ENCODE measurements around the gene KCTD11. TPM values are rescaled to one million over a fixed set of nuclear protein-coding genes. Genes with fewer than 3 reads are reported as not detected.

The KCTD11 gene
- total and polyA plus RNA-seq, 2 of the 13 experiments (the other 11 are each of a cell fraction or from before 2014, with no cell fraction given), result 1.6 to 2.6 TPM

DNA sequence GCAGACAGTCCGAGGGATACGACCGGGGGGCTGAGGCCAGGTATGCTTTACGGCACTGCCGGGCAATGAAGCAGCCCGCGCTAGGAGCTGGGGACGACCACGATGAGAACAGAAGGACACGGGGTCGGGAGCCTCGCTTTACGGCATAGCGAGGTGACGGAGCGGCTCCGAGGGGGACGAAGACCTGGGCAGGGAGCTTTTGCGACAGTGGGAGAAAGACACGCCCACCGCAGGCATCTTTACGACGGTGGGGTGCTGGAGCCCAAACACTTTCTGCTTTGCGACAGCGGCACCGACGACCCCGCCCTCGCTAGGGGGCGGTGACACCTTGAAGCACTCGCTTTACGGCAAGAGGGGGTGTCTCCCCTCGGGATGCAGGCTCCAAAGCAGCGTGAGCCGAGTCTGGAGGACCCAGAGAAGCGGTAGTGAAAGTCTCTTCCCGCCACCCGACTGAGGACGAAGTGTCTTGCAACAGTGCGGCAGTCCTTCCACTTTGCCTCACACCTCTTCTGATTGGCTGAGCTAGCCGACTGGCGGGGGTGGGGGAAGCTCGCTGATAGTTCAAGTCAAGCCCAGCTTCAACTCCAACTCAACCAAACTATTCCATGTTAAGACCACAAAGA, 22.5 kb upstream of the KCTD11 start (continued):
- TF ChIP-seq, protein P1, sequence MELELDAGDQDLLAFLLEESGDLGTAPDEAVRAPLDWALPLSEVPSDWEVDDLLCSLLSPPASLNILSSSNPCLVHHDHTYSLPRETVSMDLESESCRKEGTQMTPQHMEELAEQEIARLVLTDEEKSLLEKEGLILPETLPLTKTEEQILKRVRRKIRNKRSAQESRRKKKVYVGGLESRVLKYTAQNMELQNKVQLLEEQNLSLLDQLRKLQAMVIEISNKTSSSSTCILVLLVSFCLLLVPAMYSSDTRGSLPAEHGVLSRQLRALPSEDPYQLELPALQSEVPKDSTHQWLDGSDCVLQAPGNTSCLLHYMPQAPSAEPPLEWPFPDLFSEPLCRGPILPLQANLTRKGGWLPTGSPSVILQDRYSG (CRISPR knock-in tag; IDR thresholded peaks at IDR 0.05), result no peak
- TF ChIP-seq SMARCE1 (IDR thresholded peaks at IDR 0.05; ENCODE audit: borderline replicate concordance) (no peak), ZC3H4 (CRISPR knock-in tag; IDR thresholded peaks at IDR 0.05; ENCODE audit: borderline replicate concordance) (no peak), GPN1 (CRISPR knock-in tag; IDR thresholded peaks at IDR 0.05; ENCODE audit: borderline replicate concordance) (no peak), IRX3 (CRISPR knock-in tag; IDR thresholded peaks at IDR 0.05; ENCODE audit: borderline replicate concordance, low read depth) (no peak), TEAD3 (CRISPR knock-in tag; optimal IDR thresholded peaks at IDR 0.05; ENCODE audit: borderline replicate concordance) (peak; percentile 86), DPF2 (CRISPR knock-in tag; IDR thresholded peaks at IDR 0.05; ENCODE audit: borderline replicate concordance, low read depth) (no peak), FLYWCH1 (CRISPR knock-in tag; IDR thresholded peaks at IDR 0.05) (no peak), HOXA5 (CRISPR knock-in tag; IDR thresholded peaks at IDR 0.05) (peak; percentile 50; the same call in 1 of the 2 replicates), BORCS8-MEF2B (CRISPR knock-in tag; IDR thresholded peaks at IDR 0.05) (no peak), MED13 (CRISPR knock-in tag; IDR thresholded peaks at IDR 0.05) (no peak), SOX6 (IDR thresholded peaks at IDR 0.05) (no peak), SOX6 (CRISPR knock-in tag; IDR thresholded peaks at IDR 0.05) (peak; percentile 63), ZBTB21 (CRISPR knock-in tag; IDR thresholded peaks at IDR 0.05) (no peak), SUZ12 (IDR thresholded peaks at IDR 0.05; ENCODE audit: low read depth, low read length) (no peak)
- TF ChIP-seq, protein P2, sequence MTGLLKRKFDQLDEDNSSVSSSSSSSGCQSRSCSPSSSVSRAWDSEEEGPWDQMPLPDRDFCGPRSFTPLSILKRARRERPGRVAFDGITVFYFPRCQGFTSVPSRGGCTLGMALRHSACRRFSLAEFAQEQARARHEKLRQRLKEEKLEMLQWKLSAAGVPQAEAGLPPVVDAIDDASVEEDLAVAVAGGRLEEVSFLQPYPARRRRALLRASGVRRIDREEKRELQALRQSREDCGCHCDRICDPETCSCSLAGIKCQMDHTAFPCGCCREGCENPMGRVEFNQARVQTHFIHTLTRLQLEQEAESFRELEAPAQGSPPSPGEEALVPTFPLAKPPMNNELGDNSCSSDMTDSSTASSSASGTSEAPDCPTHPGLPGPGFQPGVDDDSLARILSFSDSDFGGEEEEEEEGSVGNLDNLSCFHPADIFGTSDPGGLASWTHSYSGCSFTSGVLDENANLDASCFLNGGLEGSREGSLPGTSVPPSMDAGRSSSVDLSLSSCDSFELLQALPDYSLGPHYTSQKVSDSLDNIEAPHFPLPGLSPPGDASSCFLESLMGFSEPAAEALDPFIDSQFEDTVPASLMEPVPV (CRISPR knock-in tag; IDR thresholded peaks at IDR 0.05), result no peak
- TF ChIP-seq, protein P3, sequence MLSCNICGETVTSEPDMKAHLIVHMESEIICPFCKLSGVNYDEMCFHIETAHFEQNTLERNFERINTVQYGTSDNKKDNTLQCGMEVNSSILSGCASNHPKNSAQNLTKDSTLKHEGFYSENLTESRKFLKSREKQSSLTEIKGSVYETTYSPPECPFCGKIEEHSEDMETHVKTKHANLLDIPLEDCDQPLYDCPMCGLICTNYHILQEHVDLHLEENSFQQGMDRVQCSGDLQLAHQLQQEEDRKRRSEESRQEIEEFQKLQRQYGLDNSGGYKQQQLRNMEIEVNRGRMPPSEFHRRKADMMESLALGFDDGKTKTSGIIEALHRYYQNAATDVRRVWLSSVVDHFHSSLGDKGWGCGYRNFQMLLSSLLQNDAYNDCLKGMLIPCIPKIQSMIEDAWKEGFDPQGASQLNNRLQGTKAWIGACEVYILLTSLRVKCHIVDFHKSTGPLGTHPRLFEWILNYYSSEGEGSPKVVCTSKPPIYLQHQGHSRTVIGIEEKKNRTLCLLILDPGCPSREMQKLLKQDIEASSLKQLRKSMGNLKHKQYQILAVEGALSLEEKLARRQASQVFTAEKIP (CRISPR knock-in tag; IDR thresholded peaks at IDR 0.05; ENCODE audit: borderline replicate concordance), result no peak
- TF ChIP-seq, protein P4, sequence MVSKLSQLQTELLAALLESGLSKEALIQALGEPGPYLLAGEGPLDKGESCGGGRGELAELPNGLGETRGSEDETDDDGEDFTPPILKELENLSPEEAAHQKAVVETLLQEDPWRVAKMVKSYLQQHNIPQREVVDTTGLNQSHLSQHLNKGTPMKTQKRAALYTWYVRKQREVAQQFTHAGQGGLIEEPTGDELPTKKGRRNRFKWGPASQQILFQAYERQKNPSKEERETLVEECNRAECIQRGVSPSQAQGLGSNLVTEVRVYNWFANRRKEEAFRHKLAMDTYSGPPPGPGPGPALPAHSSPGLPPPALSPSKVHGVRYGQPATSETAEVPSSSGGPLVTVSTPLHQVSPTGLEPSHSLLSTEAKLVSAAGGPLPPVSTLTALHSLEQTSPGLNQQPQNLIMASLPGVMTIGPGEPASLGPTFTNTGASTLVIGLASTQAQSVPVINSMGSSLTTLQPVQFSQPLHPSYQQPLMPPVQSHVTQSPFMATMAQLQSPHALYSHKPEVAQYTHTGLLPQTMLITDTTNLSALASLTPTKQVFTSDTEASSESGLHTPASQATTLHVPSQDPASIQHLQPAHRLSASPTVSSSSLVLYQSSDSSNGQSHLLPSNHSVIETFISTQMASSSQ (IDR thresholded peaks at IDR 0.05; ENCODE audit: low read depth), result no peak
- TF ChIP-seq, protein P4 (CRISPR knock-in tag; IDR thresholded peaks at IDR 0.05; ENCODE audit: borderline replicate concordance), result peak; percentile 68; the same call in 1 of the 2 replicates
